Smooth muscle cell of the brain vasculature (primary cell): ENCODE measurements around the gene IFI27L1.
"Not testable (repeated sequence)": the region's sequence is repeated elsewhere in the genome, so short reads cannot be mapped to it uniquely, and the experiment has no call there.

ENCODE experiments used
- DNase-seq: peaks from one replicate; pipeline ENCODE4 v3.0.0-alpha.2; 2012; ENCODE audit warnings: low read depth, low spot score

The IFI27L1 gene

DNA sequence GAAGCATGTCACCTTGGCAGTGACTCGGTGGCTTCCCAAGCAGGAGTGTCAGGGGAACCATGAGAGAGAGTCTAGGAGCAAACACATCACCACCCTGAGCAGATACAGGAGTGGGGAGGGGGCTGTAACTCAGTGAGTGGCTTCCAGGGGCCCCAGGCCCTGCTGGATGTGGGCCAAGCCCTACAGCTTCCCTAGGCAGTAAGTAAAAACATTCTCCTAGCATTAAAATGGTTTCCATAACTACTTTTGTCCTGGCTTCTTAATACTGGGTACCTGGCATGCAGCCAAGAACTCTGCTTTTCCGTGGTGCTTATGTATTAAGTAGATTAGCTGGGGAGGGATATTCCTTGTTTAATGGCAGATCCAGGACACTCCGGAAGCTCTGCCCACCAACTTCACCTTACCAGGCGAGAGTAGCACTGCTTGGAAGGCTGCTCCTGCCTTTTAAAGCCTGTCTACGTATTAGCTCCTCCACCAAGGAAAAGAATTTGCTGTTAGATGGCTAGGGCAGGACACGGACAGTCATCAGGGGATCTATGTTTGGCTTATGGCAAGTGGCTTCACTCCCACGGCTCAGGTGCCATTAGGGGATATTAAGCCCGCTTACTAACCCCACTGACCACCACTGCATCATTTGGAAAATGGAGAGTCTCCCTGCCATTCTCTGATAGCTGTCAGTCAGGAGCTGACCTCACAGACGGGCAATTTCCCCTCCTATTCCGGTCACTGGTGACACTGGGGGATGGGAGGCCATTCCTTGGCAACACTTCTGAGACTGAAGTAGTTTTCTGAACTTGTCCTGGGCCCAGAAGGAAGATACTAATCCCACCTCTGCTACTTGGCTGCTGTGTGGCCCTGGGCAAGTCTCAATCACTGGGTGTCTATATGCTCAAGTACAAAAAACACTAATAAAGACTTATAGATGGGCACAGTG is 32.2 kb upstream of the IFI27L1 start:
- DNase-seq: no peak

- no peak for DNase-seq
Observed at GRCh38 chr14:94049625-94050023, 31.5 kb upstream of the IFI27L1 start.

DNA sequence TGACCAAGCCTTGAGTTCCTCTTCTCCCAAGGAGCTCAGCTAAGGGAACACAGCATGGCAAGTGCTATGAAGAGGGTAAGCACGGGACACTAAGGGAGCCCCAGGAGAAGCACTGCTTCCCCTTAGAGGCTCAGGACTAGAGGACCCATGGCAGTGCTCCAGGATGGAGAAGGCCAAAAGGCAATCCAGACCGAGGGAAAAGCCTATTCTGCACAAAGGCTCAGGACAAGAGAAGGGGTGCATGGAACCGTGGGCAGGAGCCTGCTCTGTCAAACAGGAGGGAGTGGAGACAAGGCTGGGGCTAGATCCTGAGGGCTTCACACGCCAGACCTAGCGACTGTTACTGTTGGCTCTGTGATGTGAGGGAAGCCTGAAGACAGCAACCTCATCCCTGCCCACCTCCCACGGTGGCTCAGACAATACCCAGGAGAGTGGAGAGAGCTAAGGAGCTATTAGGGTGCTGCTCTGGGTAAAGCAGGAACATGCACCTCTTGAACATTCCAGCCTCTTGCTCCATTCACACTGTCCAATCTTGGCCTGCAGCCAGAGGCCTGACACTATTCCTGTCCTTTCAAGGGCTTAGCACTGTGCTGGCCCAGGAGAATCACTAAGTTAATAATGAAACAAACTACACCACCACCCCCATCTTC is 30.8 kb upstream of the IFI27L1 start:
- DNase-seq: no peak

GRCh38 chr14:94051115-94051514 is 30.0 kb upstream of the IFI27L1 start:
- no peak for DNase-seq

DNA sequence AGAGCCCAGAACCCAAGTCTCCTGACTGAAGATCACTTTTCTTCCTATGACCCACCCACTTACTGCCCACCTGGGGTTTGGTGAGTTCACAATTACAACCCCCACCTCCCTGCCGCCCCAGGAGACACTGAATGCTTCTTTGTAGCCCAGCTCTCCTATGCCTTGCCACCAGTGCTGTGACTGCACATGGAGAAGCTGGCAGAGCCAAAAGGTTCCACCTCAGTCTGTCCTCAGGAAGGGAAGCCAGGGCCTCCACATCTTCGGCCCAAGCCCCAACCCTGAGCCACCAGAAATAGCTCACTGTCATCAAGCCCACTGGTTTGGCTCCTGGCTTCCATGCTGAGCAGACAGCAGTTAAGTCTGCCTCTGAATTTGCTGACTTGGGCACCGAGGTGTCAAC is 29.3 kb upstream of the IFI27L1 start:
- DNase-seq: no peak

DNA sequence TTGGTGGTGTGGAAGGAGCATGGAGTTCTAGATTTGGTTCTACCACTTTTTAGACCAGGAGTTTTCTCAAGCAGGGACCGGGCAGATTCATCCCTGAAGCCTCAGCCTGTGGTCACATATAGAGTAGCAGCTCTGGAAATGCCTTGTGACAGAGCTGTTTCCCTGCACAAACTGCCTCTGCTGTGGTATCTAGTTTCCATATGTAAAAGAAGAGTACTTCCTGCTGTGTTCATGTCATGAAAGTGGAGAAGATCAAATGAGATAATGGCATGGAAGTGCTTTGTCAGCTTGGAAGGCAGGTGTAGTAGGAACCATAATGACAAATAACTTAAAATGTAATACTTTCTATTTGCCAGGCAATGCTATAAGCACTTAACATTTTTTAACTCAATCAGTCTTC is 28.9 kb upstream of the IFI27L1 start:
- DNase-seq: no peak

DNA sequence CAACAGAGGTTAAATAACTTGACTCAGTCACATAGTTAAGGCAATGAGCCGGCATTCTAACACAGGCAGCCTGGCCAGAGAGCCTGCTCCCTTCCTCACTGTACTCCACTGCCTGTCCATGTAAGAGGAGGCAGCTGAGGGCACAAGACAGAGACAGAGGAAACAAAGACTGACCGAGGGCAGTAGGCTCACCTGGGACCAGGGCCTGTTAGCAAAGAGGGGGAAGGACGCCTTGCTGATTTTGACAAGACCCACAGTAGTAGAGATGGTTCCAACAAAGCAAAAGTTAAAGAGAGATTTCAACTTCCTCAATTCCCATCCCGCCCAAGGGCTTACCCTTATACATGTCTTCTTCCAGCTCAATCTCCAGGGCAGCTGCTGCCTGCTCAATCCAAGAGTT is 28.4 kb upstream of the IFI27L1 start:
- DNase-seq: no peak

GRCh38 chr14:94054401-94054800 is 26.7 kb upstream of the IFI27L1 start:
- no peak for DNase-seq

DNA sequence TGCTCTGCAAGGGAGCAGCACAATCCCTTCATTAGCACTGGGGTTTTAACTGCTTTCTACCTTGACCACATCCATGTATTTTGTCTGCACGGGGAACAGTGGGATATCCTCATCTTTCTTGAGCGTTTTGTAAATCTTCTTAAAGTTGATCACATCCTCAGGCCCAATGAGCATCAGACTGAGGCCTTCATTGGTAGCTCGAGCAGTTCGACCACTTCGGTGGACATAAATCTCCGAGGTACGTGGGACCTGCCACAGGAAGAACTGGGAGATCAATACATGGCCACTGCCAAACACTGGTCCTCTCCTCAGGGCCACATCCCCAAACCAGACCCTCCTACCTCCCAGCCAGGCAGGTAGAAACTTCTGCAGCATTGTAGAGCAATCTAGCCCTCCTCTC is 26.2 kb upstream of the IFI27L1 start:
- no peak for DNase-seq

DNA sequence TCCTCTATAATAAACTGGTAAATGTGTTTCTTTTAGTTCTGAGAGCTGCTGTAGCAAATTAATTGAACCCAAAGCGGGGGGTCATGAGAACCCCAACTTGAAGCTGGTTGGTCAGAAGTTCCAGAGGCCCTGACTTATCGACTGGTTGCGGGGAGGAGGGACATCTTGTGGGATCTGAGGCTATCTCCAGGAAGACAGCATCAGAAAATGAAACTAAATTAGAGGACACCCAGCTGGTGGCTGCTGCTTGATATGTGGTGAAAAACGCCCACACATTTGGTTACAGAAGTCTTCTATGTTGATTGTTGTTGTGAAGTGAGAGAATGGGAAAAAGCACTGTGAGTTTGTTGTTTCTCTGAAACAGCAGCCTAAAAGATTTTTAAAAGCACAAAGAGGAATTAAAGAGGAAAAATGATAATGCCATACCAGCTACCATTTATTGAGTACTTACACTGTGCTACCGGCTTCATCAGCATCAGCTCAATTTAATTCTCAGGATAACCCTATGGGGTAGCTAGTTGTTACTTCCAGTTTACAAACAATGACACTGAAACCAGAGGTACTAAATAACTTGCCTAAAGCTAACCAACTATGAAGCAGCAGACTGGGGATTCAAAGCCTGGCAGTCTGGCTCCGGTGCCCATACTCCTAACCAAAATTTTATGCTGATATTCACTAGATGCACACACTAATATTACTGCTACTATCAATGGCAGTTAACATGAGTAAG is 24.4 kb upstream of the IFI27L1 start:
- DNase-seq: no peak

GRCh38 chr14:94058128-94058673 is 22.9 kb upstream of the IFI27L1 start:
- no peak for DNase-seq

DNA sequence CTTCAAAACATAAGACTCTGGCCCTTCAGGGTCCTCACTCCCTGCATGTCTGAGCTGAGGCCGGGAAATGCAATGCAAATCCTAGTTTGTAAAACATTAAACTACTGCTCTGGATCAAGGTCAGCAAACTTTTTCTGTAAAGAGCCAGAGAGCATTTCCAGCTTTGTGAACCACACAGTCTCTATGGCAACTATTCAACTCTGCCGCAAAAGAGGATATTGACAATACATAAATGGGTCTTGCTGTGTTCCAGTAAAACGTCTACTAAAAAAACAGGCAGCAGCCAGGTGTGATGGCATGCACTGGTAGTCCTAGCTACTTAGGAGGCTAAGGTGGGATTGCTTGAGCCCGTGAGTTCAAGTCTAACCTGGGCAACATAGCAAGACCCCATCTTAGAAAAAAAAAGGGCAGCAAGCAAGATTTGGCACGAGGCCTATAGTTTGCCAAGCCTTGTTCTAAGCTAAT is 22.4 kb upstream of the IFI27L1 start:
- DNase-seq: no peak

- no peak for DNase-seq
Observed at GRCh38 chr14:94059998-94060397, 21.1 kb upstream of the IFI27L1 start.

- no peak for DNase-seq
Observed at GRCh38 chr14:94062344-94062940, 18.7 kb upstream of the IFI27L1 start.

DNA sequence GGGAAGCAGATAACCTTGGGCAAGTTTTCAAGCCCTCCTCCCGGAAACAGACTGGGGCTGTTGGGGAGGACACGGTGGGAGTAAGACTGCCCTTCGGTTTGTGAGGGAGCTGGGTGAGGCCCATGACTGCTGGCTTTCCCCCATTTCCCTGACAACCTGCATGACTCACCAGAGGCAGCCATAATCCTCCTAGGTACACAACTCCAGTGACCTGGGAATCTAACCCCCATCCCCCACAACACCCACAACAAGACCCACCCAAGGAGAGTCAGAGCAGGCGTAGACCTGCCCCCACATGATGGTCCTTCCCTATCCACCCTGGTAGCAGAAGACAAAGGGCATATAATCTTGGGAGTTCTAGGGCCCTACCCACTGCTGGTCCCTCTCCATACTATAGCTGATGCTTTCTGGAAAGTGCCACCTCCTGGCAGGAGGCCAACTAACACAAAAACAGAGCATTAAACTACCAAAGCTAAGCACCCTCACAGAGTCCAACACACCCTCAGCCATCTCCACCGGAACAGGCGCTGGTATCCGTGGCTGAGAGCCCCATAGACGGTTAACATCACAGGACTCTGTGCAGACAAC is 14.9 kb upstream of the IFI27L1 start:
- no peak for DNase-seq

DNA sequence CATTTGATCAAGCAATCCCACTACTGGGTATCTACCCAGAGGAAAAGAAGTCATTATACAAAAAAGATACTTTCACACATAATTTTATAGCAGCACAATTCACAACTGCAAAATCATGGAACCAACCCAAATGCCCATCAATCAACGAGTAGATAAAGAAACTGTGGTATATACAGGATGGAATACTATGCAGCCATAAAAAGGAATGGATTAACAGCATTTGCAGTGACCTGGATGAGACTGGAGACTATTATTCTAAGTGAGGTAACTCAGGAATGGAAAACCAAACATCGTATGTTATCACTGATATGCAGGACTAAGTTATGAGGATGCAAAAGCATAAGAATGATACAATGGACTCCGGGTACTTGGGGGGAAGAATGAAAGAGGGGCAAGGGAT is 9.0 kb upstream of the IFI27L1 start:
- DNase-seq: not testable (repeated sequence)

DNA sequence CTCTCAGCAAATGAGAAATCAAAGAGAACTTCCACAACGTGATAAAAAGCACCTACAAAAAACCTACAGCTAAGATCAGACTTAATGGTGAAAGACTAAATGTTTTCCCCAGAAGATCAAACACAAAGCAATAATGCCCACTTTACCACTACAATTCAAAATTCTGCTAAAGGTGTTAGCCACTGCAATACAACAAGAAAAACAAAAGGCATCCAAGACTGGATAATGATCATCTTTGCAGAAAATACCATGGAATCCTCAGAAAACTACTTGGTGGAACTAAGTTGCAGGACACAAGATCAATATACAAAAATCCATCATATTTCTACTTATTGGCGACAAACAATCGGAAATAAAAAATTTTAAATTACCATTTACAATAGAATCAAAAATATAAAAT is 6.6 kb upstream of the IFI27L1 start:
- no peak for DNase-seq

GRCh38 chr14:94075008-94075407 is 6.1 kb upstream of the IFI27L1 start:
- no peak for DNase-seq

GRCh38 chr14:94077111-94077821 is 3.8 kb upstream of the IFI27L1 start:
- no peak for DNase-seq

DNA sequence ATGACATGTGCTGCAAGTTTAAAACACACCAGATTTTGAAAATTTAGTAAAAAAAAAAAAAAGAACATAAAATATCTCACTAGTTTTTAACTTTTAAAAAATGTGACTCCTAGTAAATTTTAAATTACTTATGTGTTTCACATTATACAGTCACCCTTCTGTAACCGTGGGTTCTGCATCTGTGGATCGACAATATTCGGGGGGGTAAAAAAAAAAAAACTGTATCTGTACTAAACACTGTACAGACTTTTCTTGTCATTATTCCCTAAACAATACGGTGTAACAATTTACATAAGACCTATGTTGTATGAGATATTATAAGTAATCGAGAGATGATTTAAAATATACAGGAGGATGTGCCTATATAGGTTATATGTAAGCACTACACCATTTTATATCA is 3.3 kb upstream of the IFI27L1 start:
- DNase-seq: no peak
